NCI-H1930 (cell line): ENCODE measurements around the gene A2M.
"Not testable (repeated sequence)": the region's sequence is repeated elsewhere in the genome, so short reads cannot be mapped to it uniquely, and the experiment has no call there.

Experiments
- DNase-seq, 2 experiments: peaks; one replicate each; lab custom pipeline; 2025; lab: John Stamatoyannopoulos, UW

The A2M gene

DNA sequence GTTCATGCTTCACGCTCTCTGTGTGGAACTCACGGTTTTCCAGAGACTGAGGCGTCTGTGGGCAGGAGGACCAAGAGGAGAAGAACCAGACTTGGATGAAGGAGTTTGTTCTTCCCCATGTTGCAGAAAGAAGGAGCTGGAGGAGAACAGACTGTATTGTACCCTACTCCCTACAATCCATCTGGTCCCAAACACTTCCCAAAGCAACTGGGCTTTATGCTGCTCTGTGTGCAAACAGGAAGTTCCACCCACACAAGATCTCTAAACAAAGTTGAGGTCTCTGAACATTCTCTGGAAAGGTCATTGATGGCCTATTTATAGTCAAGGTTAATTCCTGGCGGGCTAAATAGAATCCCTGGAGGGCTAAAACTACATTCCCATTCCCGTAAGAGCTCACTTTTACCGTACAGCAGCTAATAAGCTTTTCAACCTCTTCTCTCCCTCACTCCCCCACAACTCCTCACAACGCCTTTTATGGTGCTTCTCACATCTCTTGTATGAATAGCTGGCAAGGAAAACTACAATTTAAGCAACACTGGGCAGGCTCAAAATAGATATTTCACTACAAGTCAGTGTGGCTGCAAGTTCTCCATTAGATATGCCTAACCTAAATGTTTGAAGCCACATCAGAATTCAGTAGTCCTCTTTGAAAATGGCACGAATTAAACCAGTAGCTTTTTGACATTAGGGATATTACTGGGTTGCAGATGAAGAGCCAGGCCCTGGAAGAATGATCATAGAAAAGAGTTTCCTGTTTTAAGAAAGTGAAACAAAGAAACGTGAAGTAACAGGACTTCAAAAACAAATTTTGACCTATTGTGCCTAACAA lies at the start of gene A2M:
Gene A2M (minus strand): TSS at position 189 of the 829 bp plus-strand sequence. CDS start 70 bp downstream, at position 119.
- no peak for DNase-seq

DNA sequence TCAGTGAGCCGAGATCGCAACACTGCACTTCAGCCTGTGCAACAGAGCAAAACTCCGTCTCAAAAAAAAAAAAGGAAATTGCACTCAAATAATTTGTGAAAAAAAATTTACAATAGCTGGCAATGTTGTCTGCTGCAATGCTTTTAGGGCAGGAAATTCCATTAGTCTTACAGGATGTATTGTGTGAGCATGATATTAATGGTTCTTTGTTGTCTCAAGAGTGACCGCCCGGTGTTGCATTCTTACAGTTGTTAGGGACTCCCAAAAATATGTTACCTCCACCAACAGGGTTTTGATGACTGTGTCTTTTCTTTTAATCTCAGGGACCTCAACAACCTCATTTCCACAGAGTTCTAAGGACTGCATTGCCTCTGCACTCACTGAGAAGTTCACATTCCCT lies 47.7 kb upstream of the A2M start:
- no peak for DNase-seq

DNA sequence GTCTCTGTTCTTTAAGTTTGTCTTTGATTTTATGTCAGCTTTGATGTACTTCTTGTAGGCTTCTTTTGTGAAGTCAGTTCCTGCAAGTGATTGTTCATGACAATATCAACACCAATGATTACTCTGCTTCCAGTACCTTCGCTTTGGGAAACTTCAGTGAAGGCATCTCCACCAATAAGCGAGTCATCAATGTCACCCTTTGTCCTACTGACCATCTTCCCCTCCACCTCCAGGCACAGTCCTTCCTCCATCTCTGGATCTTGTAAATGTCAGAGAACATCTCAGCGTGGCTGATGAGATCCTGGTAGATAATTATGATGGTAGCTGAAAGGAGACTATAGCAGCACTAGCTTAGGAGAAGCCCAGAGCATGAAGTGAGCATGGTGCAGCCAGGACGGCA lies 40.4 kb upstream of the A2M start:
- DNase-seq, result no peak

DNA sequence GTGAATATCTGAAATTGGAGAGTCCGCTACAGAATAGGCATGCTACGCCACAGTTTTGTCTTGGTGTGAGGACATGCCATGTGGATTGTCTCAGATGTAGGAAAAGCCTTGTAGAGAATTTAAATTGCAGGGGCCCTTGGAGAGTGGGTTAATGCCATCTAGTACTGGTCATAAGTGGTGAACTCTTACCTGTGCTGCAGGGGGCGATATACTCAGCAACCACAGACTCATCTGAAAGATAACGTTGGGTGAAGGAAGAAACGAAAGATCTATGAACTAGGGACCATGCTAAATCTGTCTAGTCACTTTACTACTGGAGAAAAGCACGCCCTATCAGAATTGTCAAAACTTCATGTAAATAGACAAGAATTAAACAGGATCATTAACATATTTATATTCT lies 33.7 kb upstream of the A2M start:
- DNase-seq, result no peak

DNA sequence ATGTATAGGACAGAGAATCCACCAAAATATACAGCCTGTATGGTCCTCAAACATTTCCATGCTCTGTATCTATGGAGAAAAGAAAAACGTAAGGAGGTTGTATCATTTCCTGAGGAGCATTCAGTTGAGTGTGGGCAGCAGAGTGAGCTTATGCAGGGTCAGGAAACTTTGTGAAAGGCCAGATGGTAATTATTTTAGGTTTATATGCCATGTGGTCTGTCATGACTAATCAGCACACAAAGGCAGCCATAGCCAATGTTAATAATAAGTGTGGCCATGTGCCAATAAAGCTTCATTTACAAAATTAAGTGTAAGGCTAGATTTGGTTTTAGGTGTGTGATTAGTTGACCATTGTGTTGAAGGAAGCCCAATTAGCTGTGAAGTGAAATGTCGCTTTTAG lies 33.2 kb upstream of the A2M start:
- DNase-seq, result no peak

DNA sequence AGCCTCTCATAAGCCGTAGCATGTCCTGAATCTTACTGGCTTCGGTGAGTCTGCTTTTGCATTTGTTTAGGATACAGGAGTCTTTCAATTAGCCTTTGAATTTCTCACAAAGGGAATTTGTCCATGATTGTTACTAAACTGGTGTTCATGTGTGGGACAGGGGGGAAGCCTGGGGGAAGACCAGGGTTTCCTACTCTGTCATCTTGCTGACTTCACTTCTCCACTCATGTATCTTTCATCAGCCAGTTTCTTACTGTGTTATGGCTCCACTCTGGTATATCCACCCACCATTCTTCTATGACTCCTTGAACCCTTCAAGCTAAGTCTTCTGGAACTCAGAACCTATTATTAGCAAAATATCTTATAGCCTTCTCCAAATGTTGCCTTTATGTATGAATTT lies 31.7 kb upstream of the A2M start:
- DNase-seq, result no peak

DNA sequence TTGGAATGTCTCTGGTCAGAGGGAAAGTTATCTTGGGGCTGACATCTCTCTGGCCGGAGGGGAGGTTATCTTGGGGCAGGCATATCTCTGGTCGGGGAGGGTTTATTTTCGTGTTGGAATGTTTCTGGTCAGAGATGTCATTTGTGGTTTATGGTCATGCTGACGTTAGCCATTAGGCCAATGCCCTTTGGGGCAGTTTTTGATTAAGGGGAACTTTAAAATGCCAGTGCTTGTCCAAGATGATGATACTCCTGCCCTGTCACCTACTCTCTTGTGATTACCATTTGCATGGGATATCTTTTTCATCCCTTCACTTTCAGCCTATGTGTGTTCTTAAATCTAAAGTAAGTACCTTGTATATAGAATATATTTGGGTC lies 29.0 kb upstream of the A2M start:
- DNase-seq, result no peak

DNA sequence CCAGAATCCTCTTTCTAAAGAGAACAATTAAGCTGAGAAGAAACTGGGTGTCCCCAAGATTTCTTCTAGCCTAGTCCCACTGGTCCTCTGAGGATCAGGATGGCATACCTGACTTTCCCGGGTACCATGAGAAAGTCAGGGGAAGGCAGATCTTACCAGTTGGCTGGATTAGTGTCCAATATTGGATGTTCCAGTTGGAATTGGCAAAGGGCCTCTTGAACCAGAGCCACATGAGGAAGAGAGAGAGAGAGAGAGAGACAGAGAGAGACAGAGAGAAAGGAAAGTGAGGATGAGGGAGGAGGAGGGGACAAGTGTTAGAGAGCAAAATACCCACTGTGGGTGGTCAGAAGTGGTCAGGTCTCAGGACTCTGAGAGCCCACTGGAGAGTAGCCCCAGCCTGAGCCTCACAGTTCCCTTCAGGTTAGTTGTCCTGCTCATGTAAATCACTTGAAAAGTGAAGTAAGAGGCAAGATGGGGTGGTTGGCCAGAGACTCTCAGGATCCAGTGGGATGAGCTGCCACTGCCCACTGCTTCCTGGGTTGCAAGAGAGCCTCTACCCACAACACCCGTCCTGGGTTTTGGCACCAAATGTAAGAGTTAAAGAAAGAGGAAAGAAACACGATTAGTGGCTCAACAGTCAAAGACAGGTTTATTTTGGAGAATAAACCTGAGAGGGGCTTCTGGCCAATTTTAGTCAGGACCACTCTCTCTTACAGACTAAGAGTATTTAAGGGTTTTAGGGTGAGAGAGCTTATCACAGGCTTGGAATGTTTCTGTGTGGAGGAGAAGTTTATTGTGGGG lies 28.4 kb upstream of the A2M start:
- no peak for DNase-seq

DNA sequence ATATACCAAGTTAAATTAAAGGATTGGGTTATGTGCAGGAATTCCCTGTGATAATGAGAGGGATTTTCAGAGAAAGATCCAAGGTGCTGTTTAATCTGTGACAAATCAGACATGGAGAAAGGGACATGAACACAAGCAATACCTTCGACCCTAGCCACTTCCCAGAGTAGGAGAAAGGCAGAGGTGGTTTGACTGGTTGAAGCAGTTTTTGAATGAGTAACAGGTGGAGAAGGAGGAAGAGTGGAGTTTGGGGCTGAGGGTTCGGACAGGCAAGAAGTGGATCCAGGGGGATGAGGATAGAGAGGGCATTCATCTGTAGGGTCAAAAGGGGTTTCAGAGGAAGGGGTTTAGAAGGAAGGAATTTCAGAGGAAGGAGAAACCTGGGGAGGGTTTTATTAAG lies 27.4 kb upstream of the A2M start:
- DNase-seq, result no peak

DNA sequence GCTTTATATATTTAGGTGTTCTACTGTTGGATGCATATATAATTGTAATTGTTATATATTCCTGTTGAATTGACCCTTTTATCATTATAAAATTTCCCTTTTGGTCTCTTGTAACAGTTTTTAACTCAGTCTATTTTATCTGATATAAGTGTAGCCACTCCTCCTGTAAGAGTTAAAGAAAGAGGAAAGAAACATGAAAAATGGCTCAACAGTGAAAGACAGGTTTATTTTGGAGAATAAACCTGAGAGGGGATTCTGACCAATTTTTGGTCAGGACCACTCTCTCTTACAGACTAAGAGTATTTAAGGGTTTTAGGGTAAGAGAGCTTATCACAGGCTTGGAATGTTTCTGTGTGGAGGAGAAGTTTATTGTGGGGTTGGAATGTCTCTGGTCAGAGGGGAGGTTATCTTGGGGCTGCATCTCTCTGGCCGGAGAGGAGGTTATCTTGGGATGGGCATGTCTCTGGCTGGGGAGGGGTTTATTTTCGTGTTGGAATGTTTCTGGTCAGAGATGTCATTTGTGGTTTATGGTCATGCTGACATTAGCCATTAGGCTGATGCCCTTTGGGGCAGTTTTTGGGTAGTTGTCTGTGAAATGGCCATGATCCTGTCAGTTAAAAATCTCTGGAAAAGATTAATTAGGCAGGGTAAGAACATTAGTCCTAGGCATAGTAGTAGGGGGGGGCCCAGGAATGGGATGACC lies 24.0 kb upstream of the A2M start:
- DNase-seq, result not testable (repeated sequence)

DNA sequence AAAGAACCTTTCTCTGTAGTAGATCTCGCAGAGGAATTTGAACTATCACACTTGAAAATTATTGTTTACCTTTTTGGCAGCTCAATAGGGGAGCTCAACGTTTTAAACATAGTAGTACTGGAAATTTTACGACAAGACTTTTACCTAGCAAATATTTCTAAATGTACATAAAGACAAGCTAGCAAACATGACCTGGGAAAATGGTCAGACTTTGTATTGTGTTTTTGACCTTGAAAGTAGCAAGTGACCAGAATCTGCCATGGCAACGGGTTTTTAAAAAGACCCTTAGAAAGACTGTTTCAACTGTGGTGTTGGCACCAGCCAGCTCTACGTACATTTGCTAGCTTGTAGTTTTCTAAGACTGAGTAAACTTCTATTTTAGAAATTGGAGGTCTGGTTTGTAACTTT lies 20.2 kb upstream of the A2M start:
- no peak for DNase-seq

DNA sequence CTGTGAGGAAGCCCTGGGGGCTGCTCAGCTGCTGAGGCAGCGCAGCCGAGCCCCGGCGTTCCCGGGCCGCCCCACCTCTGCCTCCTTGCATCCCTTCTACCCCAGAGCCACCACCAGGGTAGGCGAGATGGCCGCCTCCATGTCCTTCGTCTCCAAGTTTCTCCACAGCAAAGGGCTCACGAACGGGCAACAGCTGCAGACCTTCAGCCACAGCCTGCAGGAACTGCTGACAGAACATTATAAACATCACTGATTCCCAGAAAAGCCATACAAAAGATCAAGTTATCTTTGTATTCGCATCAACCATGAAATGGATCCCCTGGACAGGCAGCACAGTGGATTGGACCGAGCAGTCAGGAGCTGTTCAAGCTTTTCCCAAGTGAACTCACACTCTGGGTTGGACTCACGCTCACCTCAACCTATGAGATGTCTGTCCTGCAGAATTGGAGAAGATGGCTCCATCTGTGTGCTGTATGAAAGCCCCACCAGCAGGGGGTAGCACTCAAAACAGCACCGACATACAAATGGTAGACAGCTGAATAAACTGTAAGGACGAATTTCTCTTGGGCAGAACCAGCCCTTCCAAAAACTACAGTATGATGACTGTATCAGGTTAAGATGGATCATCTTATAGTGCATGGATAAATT lies 19.4 kb upstream of the A2M start:
- DNase-seq, result no peak

DNA sequence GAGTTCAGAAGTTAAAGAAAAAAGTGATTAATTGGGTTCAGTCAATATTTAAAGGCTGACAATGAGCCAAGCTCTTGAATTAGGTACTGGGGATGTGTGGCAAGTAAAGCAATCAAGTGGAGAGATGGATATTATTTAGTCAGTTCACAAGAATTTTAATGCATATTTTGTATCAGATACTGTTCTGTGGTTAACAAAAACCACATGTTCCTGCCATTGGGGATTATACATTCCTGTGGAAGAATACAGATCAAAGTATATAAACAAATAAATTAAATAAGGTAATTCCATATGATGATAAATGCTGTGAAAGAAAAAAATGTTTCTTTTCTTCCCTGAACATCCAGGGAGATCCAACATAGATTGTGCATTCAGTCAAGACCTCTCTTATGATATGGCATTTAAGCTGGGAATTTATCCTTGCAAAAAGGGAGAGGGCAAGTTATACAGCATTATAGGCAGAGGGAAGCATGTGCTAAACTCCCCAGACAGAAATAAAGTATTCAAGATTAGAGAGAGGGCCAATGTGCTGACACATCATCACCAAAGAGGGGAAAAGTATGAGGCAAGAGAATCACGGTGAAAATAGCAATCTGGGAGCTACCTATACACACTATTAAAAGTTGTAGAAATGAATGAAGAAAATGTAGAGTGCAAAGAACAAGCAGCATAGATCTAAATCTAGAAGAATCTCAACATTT lies 17.6 kb upstream of the A2M start:
- DNase-seq, result no peak

DNA sequence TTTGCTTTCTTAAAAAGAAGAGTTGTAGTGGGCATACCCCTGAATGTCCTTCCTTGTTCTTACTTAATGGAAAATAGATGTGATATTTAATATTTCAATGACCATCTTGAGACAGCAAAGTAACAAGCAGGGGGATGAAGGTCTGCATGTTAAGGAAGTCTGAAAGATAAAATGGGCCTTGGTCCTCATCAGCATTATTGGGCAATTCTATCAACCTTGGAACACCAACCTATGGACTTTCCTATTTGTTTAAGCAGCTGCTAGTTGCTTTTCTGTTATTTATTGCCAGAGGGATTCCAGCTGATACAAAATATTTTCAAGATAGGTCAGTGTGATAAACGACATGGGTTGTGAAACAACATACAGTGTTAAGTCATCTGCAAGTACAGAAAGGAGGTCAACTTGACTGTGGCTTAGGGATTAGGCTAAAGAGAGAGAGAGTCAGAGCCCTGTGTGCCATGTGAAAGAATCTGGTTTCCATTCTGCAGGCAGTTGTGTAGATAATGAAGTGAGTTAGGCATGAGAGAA lies 16.4 kb upstream of the A2M start:
- no peak for DNase-seq

DNA sequence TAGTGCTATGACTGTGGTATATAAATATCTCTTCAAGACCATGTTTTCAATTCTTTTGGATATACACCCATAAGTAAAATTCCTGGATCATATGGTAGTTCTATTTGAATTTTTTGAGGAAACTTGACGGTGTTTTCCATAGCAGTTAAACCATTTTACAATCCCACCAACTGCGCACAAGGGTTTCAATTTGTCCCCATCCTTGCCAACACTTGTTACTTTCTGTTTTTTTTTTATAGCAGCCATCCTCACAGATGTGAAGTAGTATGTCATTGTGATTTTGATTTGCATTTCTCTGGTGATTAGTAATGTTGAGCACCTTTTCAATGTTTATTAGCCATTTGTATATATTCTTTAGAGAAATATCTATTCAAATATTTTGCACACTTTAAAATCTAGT lies 14.5 kb upstream of the A2M start:
- no peak for DNase-seq

DNA sequence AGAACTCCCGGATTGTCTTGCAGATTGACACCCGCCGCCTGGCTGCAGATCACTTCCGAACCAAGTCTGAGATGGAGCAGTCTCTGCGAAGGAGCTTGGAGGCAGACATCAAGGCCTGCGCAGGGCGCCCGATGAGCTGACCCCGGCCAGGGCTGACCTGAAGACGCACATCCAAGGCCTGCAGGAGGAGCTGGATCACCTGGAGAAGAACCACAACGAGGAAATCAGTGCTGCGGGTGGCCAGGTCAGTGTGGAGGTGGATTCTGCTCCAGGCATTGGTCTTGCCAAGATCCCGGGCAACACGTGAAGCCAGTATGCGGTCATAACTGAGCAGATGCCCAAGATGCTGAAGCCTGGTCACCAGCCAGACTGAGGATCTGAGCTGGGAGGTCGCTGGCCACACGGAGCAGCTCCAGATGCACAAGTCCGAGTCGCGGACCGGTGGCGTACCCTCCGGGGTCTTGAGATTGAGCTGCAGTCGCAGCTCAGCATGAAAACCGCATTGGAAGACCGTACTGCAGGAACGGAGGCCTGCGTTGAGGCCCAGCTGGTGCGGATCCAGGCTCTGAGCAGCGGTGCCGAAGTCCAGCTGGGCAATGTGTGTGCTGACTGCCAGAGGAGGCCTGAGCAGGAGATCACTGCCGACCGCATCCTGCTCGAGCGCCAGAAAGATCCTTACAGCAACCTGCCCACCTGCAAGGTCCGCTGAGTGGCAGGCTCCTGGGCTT lies 12.4 kb upstream of the A2M start:
- DNase-seq, result no peak

DNA sequence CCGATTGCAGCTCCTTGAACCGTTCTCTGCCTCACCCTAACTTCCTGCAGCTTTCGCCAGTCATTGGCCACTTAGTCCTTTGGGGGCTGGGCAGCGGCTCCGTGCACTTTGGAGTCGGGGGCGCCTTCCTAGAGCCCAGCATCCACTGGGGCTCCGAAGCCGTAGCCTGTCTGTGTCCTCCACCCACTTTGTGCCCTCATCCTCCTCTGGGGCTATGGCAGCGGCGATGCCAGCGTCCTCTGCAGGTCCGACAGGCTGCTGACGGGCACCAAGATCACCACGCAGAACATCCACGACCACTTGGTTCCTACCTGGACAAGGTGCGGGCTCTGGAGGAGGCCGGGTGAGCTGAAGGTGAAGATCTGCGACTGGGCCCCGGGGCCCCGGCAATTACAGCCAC lies 11.8 kb upstream of the A2M start:
- DNase-seq, result no peak

DNA sequence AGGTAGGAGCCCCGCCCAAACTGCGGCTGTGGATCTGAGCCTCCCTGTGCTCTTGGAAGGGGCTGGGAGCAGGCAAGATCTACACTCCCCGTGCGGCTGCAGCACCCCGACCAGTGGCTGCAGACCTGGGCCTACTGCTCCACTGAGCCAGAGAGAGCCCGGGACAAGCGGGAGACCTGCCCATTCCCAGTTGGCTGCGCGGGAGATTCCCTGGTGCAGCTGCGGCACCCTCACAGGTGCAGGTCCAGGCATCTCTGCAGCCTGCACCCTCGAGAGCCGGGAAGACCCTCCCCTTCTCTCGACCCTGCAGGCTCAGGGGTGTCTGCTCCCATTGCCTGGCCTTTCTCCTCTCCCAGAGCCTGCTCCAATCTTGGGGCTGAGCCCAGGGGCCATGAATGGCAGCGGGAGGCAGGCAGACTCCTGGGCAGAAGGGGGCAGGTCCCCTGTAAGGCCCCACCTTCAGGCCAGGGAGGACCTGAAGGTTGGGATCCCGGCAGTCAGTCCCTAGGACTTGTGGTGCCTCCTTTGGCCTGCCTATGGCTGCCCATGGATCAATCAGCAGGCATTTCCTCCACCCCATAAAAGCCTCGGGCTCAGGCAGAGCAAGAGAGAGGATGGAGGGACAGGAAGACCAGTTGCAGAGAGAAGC lies 8.8 kb upstream of the A2M start:
- no peak for DNase-seq

DNA sequence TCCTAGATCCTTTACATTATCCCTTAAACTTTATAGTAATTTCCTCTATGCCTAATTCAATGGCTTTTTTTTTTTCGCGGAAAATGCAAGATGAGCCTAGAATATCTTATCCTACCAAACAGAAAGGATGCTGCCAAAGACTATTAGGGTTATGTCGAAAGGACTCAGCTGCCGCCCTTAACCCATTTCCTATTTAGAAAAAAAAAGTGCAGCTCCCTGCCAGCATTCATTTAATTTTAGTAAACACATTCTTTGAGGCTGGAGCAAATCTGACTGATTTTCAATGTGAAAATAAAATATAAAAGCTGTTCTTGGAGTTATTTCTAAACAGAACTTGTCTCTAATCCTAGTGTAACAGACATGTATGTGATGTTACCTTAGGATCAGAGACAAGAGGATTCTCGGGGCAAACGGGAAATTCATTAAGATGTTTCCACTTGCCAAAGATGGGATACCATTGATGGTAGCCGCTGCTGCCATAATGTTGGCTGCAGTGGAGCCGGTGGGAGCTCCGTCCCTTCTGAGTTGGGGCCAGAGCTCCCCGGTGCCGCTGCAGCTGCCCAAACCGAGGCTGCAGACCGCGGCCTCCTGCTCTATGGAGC lies 8.2 kb upstream of the A2M start:
- no peak for DNase-seq

DNA sequence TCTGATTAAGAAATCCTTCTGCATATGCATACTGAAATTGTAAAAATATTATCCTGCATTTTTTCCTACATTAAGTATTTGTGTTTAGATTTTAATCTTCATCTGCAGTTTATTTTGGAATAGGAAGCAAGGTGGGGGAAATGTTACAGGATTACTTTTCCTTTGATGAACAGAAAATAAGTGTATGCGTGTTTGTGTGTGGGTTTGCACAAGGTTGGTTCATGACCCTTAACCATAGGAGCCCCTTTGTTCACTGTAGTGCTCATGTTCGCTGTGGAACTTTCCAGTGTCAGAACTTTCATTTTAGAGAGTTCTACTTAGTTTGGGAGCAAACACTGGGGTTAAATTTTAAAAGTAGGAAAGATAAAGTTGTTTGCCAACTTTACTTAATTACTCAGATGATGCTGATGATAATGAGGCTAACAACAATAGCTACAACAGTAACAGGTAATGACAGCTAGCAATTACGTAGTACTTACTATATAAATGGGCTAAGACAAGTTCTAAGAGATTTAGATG lies 6.4 kb upstream of the A2M start:
- DNase-seq, result no peak
